ENCODE results near the gene CD300LF. TPM values are rescaled to one million over a fixed set of nuclear protein-coding genes. Genes with fewer than 3 reads are reported as not detected.

The CD300LF gene
- polyA plus RNA-seq, 3 donors, result 112 to 184 (median 175) TPM

- TF ChIP-seq, protein P1, sequence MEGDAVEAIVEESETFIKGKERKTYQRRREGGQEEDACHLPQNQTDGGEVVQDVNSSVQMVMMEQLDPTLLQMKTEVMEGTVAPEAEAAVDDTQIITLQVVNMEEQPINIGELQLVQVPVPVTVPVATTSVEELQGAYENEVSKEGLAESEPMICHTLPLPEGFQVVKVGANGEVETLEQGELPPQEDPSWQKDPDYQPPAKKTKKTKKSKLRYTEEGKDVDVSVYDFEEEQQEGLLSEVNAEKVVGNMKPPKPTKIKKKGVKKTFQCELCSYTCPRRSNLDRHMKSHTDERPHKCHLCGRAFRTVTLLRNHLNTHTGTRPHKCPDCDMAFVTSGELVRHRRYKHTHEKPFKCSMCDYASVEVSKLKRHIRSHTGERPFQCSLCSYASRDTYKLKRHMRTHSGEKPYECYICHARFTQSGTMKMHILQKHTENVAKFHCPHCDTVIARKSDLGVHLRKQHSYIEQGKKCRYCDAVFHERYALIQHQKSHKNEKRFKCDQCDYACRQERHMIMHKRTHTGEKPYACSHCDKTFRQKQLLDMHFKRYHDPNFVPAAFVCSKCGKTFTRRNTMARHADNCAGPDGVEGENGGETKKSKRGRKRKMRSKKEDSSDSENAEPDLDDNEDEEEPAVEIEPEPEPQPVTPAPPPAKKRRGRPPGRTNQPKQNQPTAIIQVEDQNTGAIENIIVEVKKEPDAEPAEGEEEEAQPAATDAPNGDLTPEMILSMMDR (IDR thresholded peaks at IDR 0.05), result no peak
- WGBS (ENCODE audit: insufficient coverage), result 20% methylated on average over 7 of the region's 13 CpGs
- Histone ChIP-seq H3K4me1 (ENCODE audit: control insufficient read depth in 1 of 2, insufficient read depth in 2 of 2, low read length in 2 of 2) (peaks cover 54 to 75% of the 10 kb centered on the region in 2 donors), H3K9me3 (replicated peaks in 1 of 2; ENCODE audit: control insufficient read depth in 1 of 2, insufficient read depth in 1 of 2, low read length in 2 of 2) (no peaks in the 10 kb centered on the region), H4K20me1 (ENCODE audit: insufficient read depth, low read length) (peaks cover 70% of the 10 kb centered on the region), H3K4me2 (replicated peaks; ENCODE audit: extremely low read depth, low read length, poor library complexity, severe bottlenecking) (peak overlapping the region; percentile 82), H3K9ac (ENCODE audit: insufficient read depth, low read length, poor library complexity, severe bottlenecking) (peak overlapping the region; percentile 92), H3K79me2 (ENCODE audit: insufficient read depth, low read length) (peaks cover 82% of the 10 kb centered on the region), H3K27ac (ENCODE audit: low read depth in 1 of 2, low read length in 2 of 2) (peak overlapping the region in 1 of 2 donors; percentile 87), H3K36me3 (replicated peaks in 1 of 2; ENCODE audit: control insufficient read depth in 1 of 2, insufficient read depth in 2 of 2, low read length in 2 of 2) (peaks cover 6 to 20% of the 10 kb centered on the region in 2 donors), H2AFZ (ENCODE audit: insufficient read depth, low read depth, low read length, poor library complexity, severe bottlenecking) (no peak overlapping the region), H3K4me3 (replicated peaks in 1 of 3; ENCODE audit: low read depth in 2 of 3, low read length in 3 of 3) (peak overlapping the region; percentile 91 to 98 (median 97)), H3K27me3 (ENCODE audit: control insufficient read depth in 2 of 2, insufficient read depth in 2 of 2, low read length in 2 of 2) (no peaks in the 10 kb centered on the region)
- peaks cover 74% of the 10 kb centered on the region for H3K4me1 Mint-ChIP-seq
- peaks cover 0 to 2% (median 0%) of the 10 kb centered on the region in 7 donors for H3K9me3 Mint-ChIP-seq
- peak overlapping the region in 6 of 7 donors; percentile 79 to 94 (median 88) for H3K27ac Mint-ChIP-seq
- peak overlapping the region; percentile 99 to 100 for H3K4me3 Mint-ChIP-seq
- peaks cover 28 to 35% of the 10 kb centered on the region in 2 donors for H3K36me3 Mint-ChIP-seq
- no peaks in the 10 kb centered on the region for H3K27me3 Mint-ChIP-seq (ENCODE audit: low read depth in 3 of 3)
- no peak for DNase-seq
- intact Hi-C loops (cut with micrococcal nuclease), result loop anchor here in 1 of 2 donors (2.0 kb wide), 1 partner anchor 14 kb away; the partner anchor contains the start of gene RAB37
Measured at GRCh38 chr17:74750327-74751069, 37.8 kb upstream of the CD300LF start.

GRCh38 chr17:74750039-74750326 is 37.3 kb upstream of the CD300LF start:
- Histone ChIP-seq H3K9me3 (replicated peaks in 1 of 2; ENCODE audit: control insufficient read depth in 1 of 2, insufficient read depth in 1 of 2, low read length in 2 of 2) (no peaks in the 10 kb centered on the region), H2AFZ (ENCODE audit: insufficient read depth, low read depth, low read length, poor library complexity, severe bottlenecking) (no peak overlapping the region), H3K27me3 (ENCODE audit: control insufficient read depth in 2 of 2, insufficient read depth in 2 of 2, low read length in 2 of 2) (no peaks in the 10 kb centered on the region), H4K20me1 (ENCODE audit: insufficient read depth, low read length) (peaks cover 65% of the 10 kb centered on the region), H3K4me3 (replicated peaks in 1 of 3; ENCODE audit: low read depth in 2 of 3, low read length in 3 of 3) (peak overlapping the region; percentile 91 to 98 (median 97)), H3K9ac (ENCODE audit: insufficient read depth, low read length, poor library complexity, severe bottlenecking) (peak overlapping the region; percentile 92), H3K27ac (ENCODE audit: low read depth in 1 of 2, low read length in 2 of 2) (peak overlapping the region; percentile 10 to 87), H3K4me1 (ENCODE audit: control insufficient read depth in 1 of 2, insufficient read depth in 2 of 2, low read length in 2 of 2) (peaks cover 57 to 79% of the 10 kb centered on the region in 2 donors), H3K36me3 (replicated peaks in 1 of 2; ENCODE audit: control insufficient read depth in 1 of 2, insufficient read depth in 2 of 2, low read length in 2 of 2) (peaks cover 1 to 15% of the 10 kb centered on the region in 2 donors), H3K4me2 (replicated peaks; ENCODE audit: extremely low read depth, low read length, poor library complexity, severe bottlenecking) (peak overlapping the region; percentile 82), H3K79me2 (ENCODE audit: insufficient read depth, low read length) (peaks cover 77% of the 10 kb centered on the region)
- Mint-ChIP-seq H3K36me3 (peaks cover 24 to 29% of the 10 kb centered on the region in 2 donors), H3K4me1 (peaks cover 69% of the 10 kb centered on the region), H3K27ac (peak overlapping the region; percentile 80 to 94 (median 86)), H3K27me3 (ENCODE audit: low read depth in 3 of 3) (no peaks in the 10 kb centered on the region), H3K4me3 (peak overlapping the region; percentile 99 to 100), H3K9me3 (peaks cover 0 to 2% (median 0%) of the 10 kb centered on the region in 7 donors)
- no peak for DNase-seq
- 6% methylated on average over 6 of the region's 6 CpGs for WGBS (ENCODE audit: insufficient coverage)
- TF ChIP-seq, protein P1 (IDR thresholded peaks at IDR 0.05), result no peak
- intact Hi-C loops (cut with micrococcal nuclease), result loop anchor here in 1 of 2 donors (2.0 kb wide), 1 partner anchor 13 kb away; the partner anchor contains the start of gene RAB37

Data from CD14-positive monocyte (primary cell).